H1 (cell line): Measurements from ENCODE around the gene RNF126. TPM values are rescaled to one million over a fixed set of nuclear protein-coding genes. Genes with fewer than 3 reads are reported as not detected.
"Not testable (repeated sequence)": the region's sequence is repeated elsewhere in the genome, so short reads cannot be mapped to it uniquely, and the experiment has no call there.

Experiments
- CTCF ChIA-PET: fragments of 300-600 bp; sonication (Branson Sonifier 250); formaldehyde crosslinking; loops from one replicate; lab custom pipeline; 2021; ENCODE audit not compliant: partially characterized antibody; lab: Charles Lee
- POLR2A ChIA-PET: fragments of 300-600 bp; sonication (Branson Sonifier 250); formaldehyde crosslinking; loops from one replicate; lab custom pipeline; 2021; ENCODE audit warnings: inconsistent platforms; ENCODE audit not compliant: partially characterized antibody; lab: Charles Lee
- DNase-seq, 2 experiments: peaks; one replicate each; pipeline versions ENCODE4 v3.0.0 to v3.0.0-alpha.2; 2010 to 2022; ENCODE audit warnings: low spot score in 2 of 2, low read depth in 1 of 2, mixed read lengths in 1 of 2
- FAIRE-seq: peaks from 2 replicates; lab custom pipeline; 2011; peaks lifted over from hg19 to GRCh38; lab: Jason Lieb, UNC
- H2AFZ ChIP-seq: 2 replicates; pipeline ENCODE4 v1.8.1; 2012; ENCODE audit warnings: low read length, inconsistent platforms
- H2AK5ac ChIP-seq: 2 replicates; pipeline ENCODE4 v1.6.1; 2013; ENCODE audit warnings: low read depth, low read length
- H2BK120ac ChIP-seq: replicated peaks from 2 replicates; pipeline ENCODE3; 2013; ENCODE audit warnings: low read depth, low read length, inconsistent platforms
- H2BK12ac ChIP-seq: 2 replicates; pipeline ENCODE4 v1.6.1; 2013; ENCODE audit warnings: low read depth, low read length
- H2BK15ac ChIP-seq: 2 replicates; pipeline ENCODE4 v1.6.1; 2013; ENCODE audit warnings: low read length
- H2BK20ac ChIP-seq: 2 replicates; pipeline ENCODE4 v1.6.1; 2013; ENCODE audit warnings: low read length
- H2BK5ac ChIP-seq: 2 replicates; pipeline ENCODE4 v1.6.1; 2013; ENCODE audit warnings: low read depth, low read length
- H3K14ac ChIP-seq: 2 replicates; pipeline ENCODE4 v1.6.1; 2013; ENCODE audit warnings: inconsistent platforms; ENCODE audit not compliant: insufficient read length
- H3K18ac ChIP-seq: 2 replicates; pipeline ENCODE4 v1.6.1; 2013; ENCODE audit warnings: low read length; ENCODE audit errors: extremely low read depth
- H3K23ac ChIP-seq: 2 replicates; pipeline ENCODE4 v1.6.1; 2013; ENCODE audit warnings: inconsistent platforms; ENCODE audit not compliant: insufficient read length
- H3K23me2 ChIP-seq: 2 replicates; pipeline ENCODE4 v1.6.1; 2013; ENCODE audit warnings: low read depth, low read length
- H3K27ac ChIP-seq: 2 replicates; pipeline ENCODE4 v1.6.1; 2011; ENCODE audit warnings: low read depth, low read length, inconsistent platforms
- H3K27me3 ChIP-seq, 4 experiments: replicated peaks in 1 of 4; 1 replicate in 1 of 4; 2 replicates in 3 of 4; pipeline versions ENCODE4 v1.6.1 to v1.8.1; 2011 to 2013; ENCODE audit warnings: low read length in 3 of 4, mild to moderate bottlenecking in 3 of 4, inconsistent platforms in 2 of 4, mixed read lengths in 2 of 4, moderate library complexity in 1 of 4; ENCODE audit not compliant: control insufficient read depth in 3 of 4, insufficient read depth in 3 of 4; ENCODE audit errors: extremely low read depth in 1 of 4
- H3K36me3 ChIP-seq, 4 experiments: 2 replicates each; pipeline versions ENCODE4 v1.6.1 to v1.8.1; 2011 to 2013; ENCODE audit warnings: mild to moderate bottlenecking in 4 of 4, low read length in 3 of 4, moderate library complexity in 2 of 4, control low read depth in 1 of 4, inconsistent platforms in 1 of 4; ENCODE audit not compliant: insufficient read depth in 4 of 4, control insufficient read depth in 2 of 4
- H3K4ac ChIP-seq: replicated peaks from 2 replicates; pipeline ENCODE3; 2013; ENCODE audit warnings: low read length, low read depth, mixed read lengths, inconsistent platforms; ENCODE audit not compliant: insufficient read length
- H3K4me1 ChIP-seq, 4 experiments: replicated peaks in 1 of 4; 1 replicate in 1 of 4; 2 replicates in 3 of 4; pipeline versions ENCODE4 v1.6.1 to v1.8.1; 2011 to 2013; ENCODE audit warnings: low read length in 3 of 4, inconsistent platforms in 2 of 4, mixed read lengths in 1 of 4; ENCODE audit not compliant: insufficient read depth in 4 of 4, control insufficient read depth in 3 of 4
- H3K4me2 ChIP-seq, 2 experiments: 2 replicates each; pipeline versions ENCODE4 v1.6.1 to v1.8.1; 2011 to 2013; ENCODE audit warnings: low read depth in 2 of 2, low read length in 2 of 2, control low read depth in 1 of 2, inconsistent platforms in 1 of 2, mild to moderate bottlenecking in 1 of 2; ENCODE audit not compliant: insufficient read depth in 1 of 2
- H3K4me3 ChIP-seq, 4 experiments: fragments of 200-600, 300-600 bp in 1 of 4; sonication (generic), shearing (Covaris generic), sonication (Bioruptor Twin) in 1 of 4; 2 replicates each; pipeline versions ENCODE4 v1.5.1 to v1.8.1; 2011 to 2016; ENCODE audit warnings: low read length in 4 of 4, low read depth in 3 of 4, control low read depth in 2 of 4, inconsistent platforms in 2 of 4, mild to moderate bottlenecking in 2 of 4, mixed read lengths in 1 of 4, moderate library complexity in 1 of 4; ENCODE audit not compliant: insufficient read depth in 2 of 4; ENCODE audit errors: extremely low read depth in 1 of 4
- H3K56ac ChIP-seq: replicated peaks from 2 replicates; pipeline ENCODE3; 2013; ENCODE audit warnings: low read depth, mild to moderate bottlenecking, mixed read lengths, low read length, inconsistent platforms; ENCODE audit not compliant: insufficient read length
- H3K79me1 ChIP-seq: 2 replicates; pipeline ENCODE4 v1.6.1; 2013; ENCODE audit warnings: low read depth, low read length, control low read depth
- H3K79me2 ChIP-seq, 2 experiments: 2 replicates each; pipeline versions ENCODE4 v1.6.1 to v1.8.1; 2012 to 2013; ENCODE audit warnings: low read length in 2 of 2, mild to moderate bottlenecking in 2 of 2, inconsistent platforms in 1 of 2; ENCODE audit not compliant: insufficient read depth in 2 of 2, control insufficient read depth in 1 of 2
- H3K9ac ChIP-seq, 4 experiments: replicated peaks in 1 of 4; 1 replicate in 1 of 4; 2 replicates in 3 of 4; pipeline versions ENCODE4 v1.6.1 to v1.8.1; 2011 to 2013; ENCODE audit warnings: low read depth in 3 of 4, low read length in 3 of 4, control low read depth in 2 of 4, mild to moderate bottlenecking in 2 of 4, moderate library complexity in 2 of 4, inconsistent platforms in 1 of 4; ENCODE audit errors: extremely low read depth in 1 of 4
- H3K9me3 ChIP-seq, 2 experiments: 2 replicates each; pipeline versions ENCODE4 v1.6.1 to v1.8.1; 2012 to 2013; ENCODE audit warnings: mild to moderate bottlenecking in 2 of 2, moderate library complexity in 2 of 2, control low read depth in 1 of 2, inconsistent platforms in 1 of 2, low read depth in 1 of 2, low read length in 1 of 2, mixed read lengths in 1 of 2; ENCODE audit not compliant: insufficient read depth in 2 of 2
- H4K20me1 ChIP-seq, 2 experiments: replicated peaks in 1 of 2; 2 replicates each; pipeline versions ENCODE3 to v1.8.1; 2011 to 2013; ENCODE audit warnings: inconsistent platforms in 2 of 2, low read length in 2 of 2, mild to moderate bottlenecking in 1 of 2; ENCODE audit not compliant: insufficient read depth in 2 of 2, control insufficient read depth in 1 of 2
- H4K5ac ChIP-seq: 2 replicates; pipeline ENCODE4 v1.6.1; 2013; ENCODE audit warnings: low read length, low read depth, mixed read lengths, inconsistent platforms; ENCODE audit not compliant: insufficient read length
- H4K8ac ChIP-seq: 2 replicates; pipeline ENCODE4 v1.8.0; 2013; ENCODE audit warnings: mild to moderate bottlenecking, moderate library complexity, low read length, inconsistent platforms; ENCODE audit not compliant: insufficient read depth; ENCODE audit errors: extremely low read depth
- H4K91ac ChIP-seq: replicated peaks from 2 replicates; pipeline ENCODE3; 2013; ENCODE audit warnings: low read length, mixed read lengths, inconsistent platforms; ENCODE audit not compliant: insufficient read length
- WGBS, 2 experiments: shearing (Covaris generic) in 1 of 2; methylation state at CpG; one replicate each; pipeline versions ENCODE4 v1.1.6 to v1.1.7; 2013 to 2015; ENCODE audit warnings: low lambda C conversion rate in 2 of 2, mixed read lengths in 2 of 2, inconsistent platforms in 1 of 2, low coverage in 1 of 2, missing lambda C conversion rate in 1 of 2; ENCODE audit not compliant: insufficient replicate concordance in 2 of 2, insufficient coverage in 1 of 2, insufficient read length in 1 of 2; ENCODE audit errors: extremely low coverage in 1 of 2, missing lambda C conversion rate in 1 of 2; 5-methylcytosine and 5-hydroxymethylcytosine counted together
- polyA plus RNA-seq, 7 experiments: library from polyadenylated mRNA; depleted of rRNA in 3 of 7; stranded (reverse) in 5 of 7; unstranded in 2 of 7; fragments of >200 nt in 5 of 7; fragments of 200-250 nt in 2 of 7; gene quantifications; 1 replicate in 5 of 7; 2 replicates in 1 of 7; 4 replicates in 1 of 7; pipeline versions ENCODE4 v1.2.1 to v1.2.3, GENCODE V29; 2011 to 2013; ENCODE audit warnings: missing spikeins in 2 of 7, mixed read lengths in 2 of 7
- total RNA-seq: library from RNA; stranded (reverse); fragmentation: NEBNext Ultra II Directional; extraction: Animal tissue kit (Norgen Biotek cat#: 25700); gene quantifications from 2 replicates; pipeline ENCODE4 v1.2.1, GENCODE V29; 2021

Gene RNF126
- total and polyA plus RNA-seq, 2 of the 8 experiments (the other 6 are each of a cell fraction or from before 2014, with no cell fraction given) = 21.8 to 68.0 TPM

DNA sequence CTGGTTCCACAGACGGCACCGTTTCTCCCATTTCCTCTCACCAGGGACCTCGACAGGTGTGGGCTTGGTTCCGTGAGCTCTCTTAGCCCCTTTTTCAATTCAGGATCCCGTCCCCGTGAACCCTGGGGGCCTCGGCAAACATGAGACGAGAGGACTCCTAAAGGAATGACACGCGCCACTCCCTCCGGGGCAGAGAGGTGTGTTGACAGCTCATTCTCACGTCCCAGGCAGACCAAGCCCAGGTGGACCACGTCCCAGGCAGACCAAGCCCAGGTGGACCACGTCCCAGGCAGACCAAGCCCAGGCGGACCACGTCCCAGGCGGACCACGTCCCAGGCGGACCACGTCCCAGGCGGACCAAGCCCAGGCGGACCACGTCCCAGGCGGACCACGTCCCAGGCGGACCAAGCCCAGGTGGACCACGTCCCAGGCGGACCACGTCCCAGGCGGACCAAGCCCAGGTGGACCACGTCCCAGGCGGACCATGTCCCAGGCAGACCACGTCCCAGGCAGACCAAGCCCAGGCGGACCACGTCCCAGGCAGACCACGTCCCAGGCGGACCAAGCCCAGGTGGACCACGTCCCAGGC is 4.1 kb upstream of the RNF126 start:
- not testable (repeated sequence) for H3K79me2 ChIP-seq, FAIRE-seq, H3K27ac ChIP-seq, H3K79me1 ChIP-seq, H3K4me2 ChIP-seq, H3K4me1 ChIP-seq, H4K8ac ChIP-seq, H3K18ac ChIP-seq, H3K14ac ChIP-seq, H2BK120ac ChIP-seq, DNase-seq, H2BK15ac ChIP-seq, H3K4me3 ChIP-seq, H3K36me3 ChIP-seq, H3K23ac ChIP-seq, H2AK5ac ChIP-seq, H3K56ac ChIP-seq, H3K27me3 ChIP-seq, H4K5ac ChIP-seq, H2BK5ac ChIP-seq, H3K23me2 ChIP-seq, H4K91ac ChIP-seq, H3K9ac ChIP-seq, H2AFZ ChIP-seq, H2BK20ac ChIP-seq, H3K4ac ChIP-seq, H3K9me3 ChIP-seq, H2BK12ac ChIP-seq, H4K20me1 ChIP-seq
- POLR2A ChIA-PET = interaction anchor here (1.1 to 1.6 kb wide), 3 partner anchors 12 to 89 kb away, joined by 3 to 5 read pairs (median 3); no protein-coding TSS in a partner anchor
- CTCF ChIA-PET = interaction anchor here (0.6 to 1.6 kb wide), 10 partner anchors 38 to 436 kb away, joined by 3 to 7 read pairs (median 4); no protein-coding TSS in a partner anchor
- 80% methylated on average over 18 of the region's 38 CpGs; no CpG with 5 or more reads in 1 of the 2 experiments for WGBS, 2 experiments
